K562 (cell line): ENCODE data around the gene EIF2S3B. TPM values are rescaled to one million over a fixed set of nuclear protein-coding genes. Genes with fewer than 3 reads are reported as not detected.

Source experiments
- ATAC-seq: fragments of 200-7000 bp; cut with Tn5 transposase; 3 replicates; pipeline ENCODE4 v1.9.1; 2020; ENCODE audit warnings: moderate library complexity
- BruUV-seq: library from RNA; stranded (reverse); fragments of 400-500 nt; replicated peaks from 2 replicates; lab custom pipeline; 2021; lab: Mats Ljungman, UMichigan
- CTCF ChIA-PET: fragments of 300-600 bp; formaldehyde crosslinking; extraction: SDS; loops from one replicate; lab custom pipeline; 2021; ENCODE audit warnings: low intra/inter-chr PET ratio; lab: Yijun Ruan, JAX
- POLR2A ChIA-PET: fragments of 300-600, 350-650 bp; sonication (Branson Sonifier 250); formaldehyde crosslinking; extraction: SDS; loops from one replicate; lab custom pipeline; 2021; ENCODE audit warnings: antibody characterized with exemption, inconsistent platforms; lab: Yijun Ruan, JAX
- DNase-seq, 4 experiments: peaks; one replicate each; pipeline versions ENCODE4 v3.0.0 to v3.0.0-alpha.2; 2011 to 2018; ENCODE audit warnings: low spot score in 3 of 4, mixed read lengths in 3 of 4; ENCODE audit errors: extremely low read depth in 1 of 4
- FAIRE-seq: peaks from 2 replicates; lab custom pipeline; 2011; peaks lifted over from hg19 to GRCh38; lab: Jason Lieb, UNC
- H2AFZ ChIP-seq: 2 replicates; pipeline ENCODE4 v1.6.0; 2011; ENCODE audit warnings: low read depth, low read length, control low read depth, inconsistent platforms
- H3K27ac ChIP-seq: fragments of 200-600 bp; 3 replicates; pipeline ENCODE4 v1.8.0; 2011; ENCODE audit warnings: low read depth, mild to moderate bottlenecking, control low read depth, inconsistent platforms, low read length, moderate library complexity, mixed read lengths; ENCODE audit errors: extremely low read depth
- H3K27me3 ChIP-seq, 2 experiments: fragments of 300-600 bp in 1 of 2; 2 replicates in 1 of 2; 3 replicates in 1 of 2; pipeline versions ENCODE4 v1.6.0 to v1.8.0; 2011; ENCODE audit warnings: inconsistent platforms in 2 of 2, low read length in 2 of 2, mild to moderate bottlenecking in 1 of 2, mixed read lengths in 1 of 2, moderate library complexity in 1 of 2; ENCODE audit not compliant: control insufficient read depth in 2 of 2, insufficient read depth in 2 of 2
- H3K36me3 ChIP-seq: fragments of 300-600 bp; 3 replicates; pipeline ENCODE4 v1.8.0; 2011; ENCODE audit warnings: mild to moderate bottlenecking, low read length, inconsistent platforms; ENCODE audit not compliant: control insufficient read depth, insufficient read depth
- H3K4me1 ChIP-seq, 2 experiments: fragments of 200-600 bp in 1 of 2; replicated peaks in 1 of 2; 2 replicates in 1 of 2; 3 replicates in 1 of 2; pipeline versions ENCODE4 v1.5.1 to v1.8.0; 2011; ENCODE audit warnings: inconsistent platforms in 2 of 2, low read length in 2 of 2, mild to moderate bottlenecking in 1 of 2, mixed read lengths in 1 of 2, moderate library complexity in 1 of 2; ENCODE audit not compliant: control insufficient read depth in 2 of 2, insufficient read depth in 2 of 2
- H3K4me2 ChIP-seq: 2 replicates; pipeline ENCODE4 v1.6.1; 2011; ENCODE audit warnings: low read length, control low read depth, inconsistent platforms, mixed read lengths; ENCODE audit not compliant: insufficient read depth
- H3K4me3 ChIP-seq: fragments of 200-600 bp; sonication (generic), shearing (Covaris generic); 2 replicates; pipeline ENCODE4 v1.5.1; 2016; ENCODE audit warnings: control low read depth, inconsistent platforms
- H3K79me2 ChIP-seq: fragments of 200-600 bp; 3 replicates; pipeline ENCODE4 v1.8.0; 2011; ENCODE audit warnings: low read length, inconsistent platforms; ENCODE audit not compliant: control insufficient read depth, insufficient read depth
- H3K9ac ChIP-seq, 2 experiments: 2 replicates each; pipeline versions ENCODE4 v1.6.0 to v1.6.1; 2011; ENCODE audit warnings: low read depth in 2 of 2, low read length in 2 of 2, control low read depth in 1 of 2, inconsistent platforms in 1 of 2, mild to moderate bottlenecking in 1 of 2, mixed read lengths in 1 of 2; ENCODE audit not compliant: insufficient read depth in 1 of 2
- H3K9me1 ChIP-seq: one replicate; pipeline ENCODE4 v1.6.0; 2011; ENCODE audit warnings: inconsistent platforms, mild to moderate bottlenecking, low read length, moderate library complexity; ENCODE audit not compliant: control insufficient read depth, insufficient read depth
- H3K9me3 ChIP-seq: replicated peaks from 2 replicates; pipeline ENCODE4 v1.5.1; 2011; ENCODE audit warnings: low read depth, low read length, inconsistent platforms; ENCODE audit not compliant: control insufficient read depth, insufficient read depth
- H4K20me1 ChIP-seq: replicated peaks from 2 replicates; pipeline ENCODE4 v1.6.1; 2011; ENCODE audit warnings: low read length, inconsistent platforms, mixed read lengths; ENCODE audit not compliant: control insufficient read depth, insufficient read depth
- CCAR2 ChIP-seq: fragments of 200-400 bp; formaldehyde crosslinking; IDR thresholded peaks from 2 replicates; pipeline ENCODE4 v1.6.1; 2017; ENCODE audit warnings: mild to moderate bottlenecking, low read depth, low read length
- ESRRA ChIP-seq: fragments of 450-650 bp; IDR thresholded peaks from 2 replicates; pipeline ENCODE4 v1.6.1; 2014; ENCODE audit warnings: low read depth, mild to moderate bottlenecking, moderate library complexity, borderline replicate concordance
- POLR2A ChIP-seq: fragments of 450-650 bp; conservative IDR thresholded peaks from 2 replicates; pipeline ENCODE4 v1.6.1; 2016
- RAD21 ChIP-seq, 2 experiments: fragments of 250-450 bp in 1 of 2; fragments of 450-650 bp in 1 of 2; sonication (Bioruptor Pico) in 1 of 2; formaldehyde crosslinking in 1 of 2; IDR thresholded peaks in 1 of 2; conservative IDR thresholded peaks in 1 of 2; 2 replicates each; pipeline versions ENCODE4 v1.4.0 to v1.8.0; 2020 to 2022; ENCODE audit warnings: mild to moderate bottlenecking in 2 of 2, moderate library complexity in 1 of 2
- WGBS: fragments of 100-300 bp; shearing (Covaris generic); methylation state at CpG from one replicate; pipeline ENCODE4 v1.1.6; 2016; ENCODE audit warnings: low coverage, mixed read lengths; ENCODE audit not compliant: insufficient coverage; ENCODE audit errors: missing lambda C conversion rate; 5-methylcytosine and 5-hydroxymethylcytosine counted together
- in situ Hi-C: fragments of 300-500 bp; cut with MboI; formaldehyde crosslinking; loops from 4 replicates; pipeline ENCODE4 v1.15.0; 2018; ENCODE audit warnings: inconsistent platforms, mixed read lengths
- intact Hi-C: fragments of 100-400 bp; cut with micrococcal nuclease; formaldehyde crosslinking; loops from 2 replicates; pipeline ENCODE4 v1.14.2; 2022
- polyA plus RNA-seq, 8 experiments: library from polyadenylated mRNA; depleted of rRNA in 4 of 8; stranded (reverse) in 5 of 8; unstranded in 3 of 8; fragments of >200 nt; fragmentation: Nextera tagmentation in 2 of 8; fragmentation: Illumina TruSeq in 1 of 8; extraction: Ambion mirVana in 2 of 8; extraction: Trizol in 1 of 8; gene quantifications; 2 replicates each; pipeline versions ENCODE4 v1.2.1 to v1.2.3, GENCODE V29; 2011 to 2014; ENCODE audit warnings: inconsistent platforms in 1 of 8, missing spikeins in 1 of 8
- total RNA-seq, 7 experiments: library from RNA; depleted of rRNA in 6 of 7; stranded (reverse); fragments of >200 nt in 6 of 7; fragmentation: Illumina TruSeq in 2 of 7; extraction: Trizol in 2 of 7; gene quantifications; 2 replicates each; pipeline versions ENCODE4 v1.2.1 to v1.2.3, GENCODE V29; 2011 to 2021; ENCODE audit warnings: low replicate concordance in 1 of 7
- TF ChIP-seq, protein P1 (sequence below): fragments of 250-450 bp; sonication (Bioruptor Pico); IDR thresholded peaks from 2 replicates; pipeline ENCODE4 v1.8.0; 2021; ENCODE audit warnings: mild to moderate bottlenecking, moderate library complexity
- TF ChIP-seq, protein P2 (sequence below): fragments of 450-650 bp; formaldehyde crosslinking; IDR thresholded peaks from 2 replicates; pipeline ENCODE4 v1.4.0; 2020; ENCODE audit warnings: mild to moderate bottlenecking, moderate library complexity
- TF ChIP-seq, protein P3 (sequence below), 2 experiments: fragments of 450-650 bp; formaldehyde crosslinking in 1 of 2; IDR thresholded peaks; 2 replicates each; pipeline versions ENCODE4 v1.4.0 to v1.6.1; 2014 to 2020; ENCODE audit warnings: mild to moderate bottlenecking in 2 of 2, borderline replicate concordance in 1 of 2, low read depth in 1 of 2

Gene EIF2S3B
- total and polyA plus RNA-seq, 9 of the 15 experiments (the other 6 are each of a cell fraction or from before 2014, with no cell fraction given): 0.45 to 5.1 (median 2.0) TPM

DNA sequence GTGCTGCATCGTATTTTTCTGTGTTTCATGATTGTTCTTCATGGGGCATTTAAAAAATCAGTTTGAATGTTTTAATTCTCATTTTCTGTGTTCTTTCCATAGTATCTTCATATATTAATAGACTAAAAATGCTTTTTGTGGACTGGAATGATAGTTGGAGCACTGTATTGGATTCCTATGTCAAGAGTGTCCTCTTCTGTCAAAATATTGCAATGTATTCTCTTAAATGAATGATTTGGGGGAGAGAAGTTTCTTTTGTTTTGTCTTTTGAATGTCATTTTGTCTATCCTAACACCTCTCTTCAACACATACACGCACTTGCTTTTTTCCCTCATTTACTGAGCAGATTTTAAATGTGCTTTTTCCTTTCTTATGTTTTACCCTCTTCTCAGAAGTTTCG is 4.7 kb upstream of the EIF2S3B start:
- FAIRE-seq (no peak), DNase-seq (no peak), ATAC-seq (no peak)
- Histone ChIP-seq H3K79me2 (no peaks in the 10 kb centered on the region), H3K4me1 (peaks cover 0 to 4% of the 10 kb centered on the region in 2 experiments; a peak in 1 of 5 replicates), H3K27ac (no peak overlapping the region), H3K9ac (no peak overlapping the region), H3K4me3 (no peak overlapping the region), H2AFZ (no peak overlapping the region), H3K9me1 (no peaks in the 10 kb centered on the region), H3K27me3 (no peaks in the 10 kb centered on the region; a peak in 1 of 5 replicates), H3K4me2 (no peak overlapping the region), H3K9me3 (no peaks in the 10 kb centered on the region), H3K36me3 (no peaks in the 10 kb centered on the region), H4K20me1 (no peaks in the 10 kb centered on the region)
- ChIA-PET CTCF (interaction anchor here (0.8 to 1.0 kb wide), 3 partner anchors 170 to 727 kb away, joined by 3 read pairs; no protein-coding TSS in a partner anchor), POLR2A (no interaction called here)
- in situ Hi-C loops: no loop called here
- 0% methylated on average over 3 of the region's 3 CpGs for WGBS
- intact Hi-C loops: loop anchor here (1.0 kb wide), 1 partner anchor 170 kb away; no protein-coding TSS in a partner anchor
- no TSS peak for BruUV-seq
- TF ChIP-seq, protein P1, sequence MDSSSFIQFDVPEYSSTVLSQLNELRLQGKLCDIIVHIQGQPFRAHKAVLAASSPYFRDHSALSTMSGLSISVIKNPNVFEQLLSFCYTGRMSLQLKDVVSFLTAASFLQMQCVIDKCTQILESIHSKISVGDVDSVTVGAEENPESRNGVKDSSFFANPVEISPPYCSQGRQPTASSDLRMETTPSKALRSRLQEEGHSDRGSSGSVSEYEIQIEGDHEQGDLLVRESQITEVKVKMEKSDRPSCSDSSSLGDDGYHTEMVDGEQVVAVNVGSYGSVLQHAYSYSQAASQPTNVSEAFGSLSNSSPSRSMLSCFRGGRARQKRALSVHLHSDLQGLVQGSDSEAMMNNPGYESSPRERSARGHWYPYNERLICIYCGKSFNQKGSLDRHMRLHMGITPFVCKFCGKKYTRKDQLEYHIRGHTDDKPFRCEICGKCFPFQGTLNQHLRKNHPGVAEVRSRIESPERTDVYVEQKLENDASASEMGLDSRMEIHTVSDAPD (CRISPR knock-in tag): no peak
- TF ChIP-seq, protein P2, sequence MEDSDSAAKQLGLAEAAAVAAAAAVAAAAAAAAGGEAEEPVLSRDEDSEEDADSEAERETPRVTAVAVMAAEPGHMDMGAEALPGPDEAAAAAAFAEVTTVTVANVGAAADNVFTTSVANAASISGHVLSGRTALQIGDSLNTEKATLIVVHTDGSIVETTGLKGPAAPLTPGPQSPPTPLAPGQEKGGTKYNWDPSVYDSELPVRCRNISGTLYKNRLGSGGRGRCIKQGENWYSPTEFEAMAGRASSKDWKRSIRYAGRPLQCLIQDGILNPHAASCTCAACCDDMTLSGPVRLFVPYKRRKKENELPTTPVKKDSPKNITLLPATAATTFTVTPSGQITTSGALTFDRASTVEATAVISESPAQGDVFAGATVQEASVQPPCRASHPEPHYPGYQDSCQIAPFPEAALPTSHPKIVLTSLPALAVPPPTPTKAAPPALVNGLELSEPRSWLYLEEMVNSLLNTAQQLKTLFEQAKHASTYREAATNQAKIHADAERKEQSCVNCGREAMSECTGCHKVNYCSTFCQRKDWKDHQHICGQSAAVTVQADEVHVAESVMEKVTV: 0 out of 2 replicates have a peak, but pooled peaks have one; percentile 13
- TF ChIP-seq, protein P3, sequence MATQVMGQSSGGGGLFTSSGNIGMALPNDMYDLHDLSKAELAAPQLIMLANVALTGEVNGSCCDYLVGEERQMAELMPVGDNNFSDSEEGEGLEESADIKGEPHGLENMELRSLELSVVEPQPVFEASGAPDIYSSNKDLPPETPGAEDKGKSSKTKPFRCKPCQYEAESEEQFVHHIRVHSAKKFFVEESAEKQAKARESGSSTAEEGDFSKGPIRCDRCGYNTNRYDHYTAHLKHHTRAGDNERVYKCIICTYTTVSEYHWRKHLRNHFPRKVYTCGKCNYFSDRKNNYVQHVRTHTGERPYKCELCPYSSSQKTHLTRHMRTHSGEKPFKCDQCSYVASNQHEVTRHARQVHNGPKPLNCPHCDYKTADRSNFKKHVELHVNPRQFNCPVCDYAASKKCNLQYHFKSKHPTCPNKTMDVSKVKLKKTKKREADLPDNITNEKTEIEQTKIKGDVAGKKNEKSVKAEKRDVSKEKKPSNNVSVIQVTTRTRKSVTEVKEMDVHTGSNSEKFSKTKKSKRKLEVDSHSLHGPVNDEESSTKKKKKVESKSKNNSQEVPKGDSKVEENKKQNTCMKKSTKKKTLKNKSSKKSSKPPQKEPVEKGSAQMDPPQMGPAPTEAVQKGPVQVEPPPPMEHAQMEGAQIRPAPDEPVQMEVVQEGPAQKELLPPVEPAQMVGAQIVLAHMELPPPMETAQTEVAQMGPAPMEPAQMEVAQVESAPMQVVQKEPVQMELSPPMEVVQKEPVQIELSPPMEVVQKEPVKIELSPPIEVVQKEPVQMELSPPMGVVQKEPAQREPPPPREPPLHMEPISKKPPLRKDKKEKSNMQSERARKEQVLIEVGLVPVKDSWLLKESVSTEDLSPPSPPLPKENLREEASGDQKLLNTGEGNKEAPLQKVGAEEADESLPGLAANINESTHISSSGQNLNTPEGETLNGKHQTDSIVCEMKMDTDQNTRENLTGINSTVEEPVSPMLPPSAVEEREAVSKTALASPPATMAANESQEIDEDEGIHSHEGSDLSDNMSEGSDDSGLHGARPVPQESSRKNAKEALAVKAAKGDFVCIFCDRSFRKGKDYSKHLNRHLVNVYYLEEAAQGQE (IDR thresholded peaks at IDR 0.05; ENCODE audit: borderline replicate concordance): peak; percentile 48; the same call in 1 of the 2 replicates
- TF ChIP-seq, protein P3 (CRISPR knock-in tag; IDR thresholded peaks at IDR 0.05; ENCODE audit: low read depth): no peak
- TF ChIP-seq CCAR2: no peak
- TF ChIP-seq ESRRA: no peak
- TF ChIP-seq RAD21 (CRISPR knock-in tag; conservative IDR thresholded peaks at IDR 0.05 in 1 of 2, IDR thresholded peaks at IDR 0.05 in 1 of 2): peak in 1 of 2 experiments; percentile 70; a peak in 2 of 4 replicates
- no peak for TF ChIP-seq POLR2A
